Measurements from ENCODE around the gene MCM6. TPM values are rescaled to one million over a fixed set of nuclear protein-coding genes. Genes with fewer than 3 reads are reported as not detected.

The MCM6 gene
- total RNA-seq, 2 experiments from 2014 or later: 31.5 to 34.4 TPM

- no peak overlapping the region for H3K27ac ChIP-seq (ENCODE audit: low read depth in 1 of 2, low read length in 2 of 2)
These were observed 58.3 kb downstream of the MCM6 start for GRCh38 chr2:135817951-135818350.

GRCh38 chr2:135817466-135817865, 58.8 kb downstream of the MCM6 start:
- H3K4me1 ChIP-seq (ENCODE audit: insufficient read depth, low read length): peaks cover 20% of the 10 kb centered on the region
- Mint-ChIP-seq H3K36me3 (ENCODE audit: low read depth) (no peaks in the 10 kb centered on the region), H3K4me3 (no peak overlapping the region), H3K27ac (no peak overlapping the region), H3K4me1 (ENCODE audit: low read depth) (peaks cover 16% of the 10 kb centered on the region), H3K27me3 (no peaks in the 10 kb centered on the region), H3K9me3 (peaks cover 2% of the 10 kb centered on the region)
- ATAC-seq (ENCODE audit: poor library complexity) (no peak), DNase-seq (no peak)
- no peaks in the 10 kb centered on the region for H3K27me3 ChIP-seq (ENCODE audit: control insufficient read depth in 1 of 2, insufficient read depth in 2 of 2, low read length in 2 of 2)
- H3K9me3 ChIP-seq (ENCODE audit: control insufficient read depth in 1 of 2, insufficient read depth in 1 of 2, low read length in 2 of 2): peaks cover 0 to under 1% of the 10 kb centered on the region in 2 experiments
- CTCF ChIA-PET: no interaction called here
- TF ChIP-seq CTCF (IDR thresholded peaks at IDR 0.05): no peak
- H3K4me3 ChIP-seq (ENCODE audit: low read length): no peak overlapping the region
- intact Hi-C loops (cut with DNase I, micrococcal nuclease): no loop called here
- no peaks in the 10 kb centered on the region for H3K36me3 ChIP-seq (ENCODE audit: insufficient read depth, low read length)
- H3K27ac ChIP-seq (ENCODE audit: low read depth in 1 of 2, low read length in 2 of 2): no peak overlapping the region
- POLR2A ChIA-PET: no interaction called here

More at GRCh38 chr2:135817951-135818350, 58.3 kb downstream of the MCM6 start:
- Mint-ChIP-seq H3K27me3 (no peaks in the 10 kb centered on the region), H3K27ac (no peak overlapping the region), H3K4me1 (ENCODE audit: low read depth) (peaks cover 16% of the 10 kb centered on the region), H3K9me3 (peaks cover 4% of the 10 kb centered on the region), H3K36me3 (ENCODE audit: low read depth) (no peaks in the 10 kb centered on the region), H3K4me3 (no peak overlapping the region)
- ATAC-seq (ENCODE audit: poor library complexity): no peak
- CTCF ChIA-PET: no interaction called here
- no peak for TF ChIP-seq CTCF (IDR thresholded peaks at IDR 0.05)
- H3K27me3 ChIP-seq (ENCODE audit: control insufficient read depth in 1 of 2, insufficient read depth in 2 of 2, low read length in 2 of 2): no peaks in the 10 kb centered on the region
- POLR2A ChIA-PET: no interaction called here
- no peak for DNase-seq
- intact Hi-C loops (cut with DNase I, micrococcal nuclease): no loop called here
- peaks cover 20% of the 10 kb centered on the region for H3K4me1 ChIP-seq (ENCODE audit: insufficient read depth, low read length)
- H3K4me3 ChIP-seq (ENCODE audit: low read length): no peak overlapping the region
- no peaks in the 10 kb centered on the region for H3K36me3 ChIP-seq (ENCODE audit: insufficient read depth, low read length)
- H3K9me3 ChIP-seq (ENCODE audit: control insufficient read depth in 1 of 2, insufficient read depth in 1 of 2, low read length in 2 of 2): peaks cover 5% of the 10 kb centered on the region in 2 experiments

- no peak overlapping the region for H3K4me3 ChIP-seq (ENCODE audit: low read length)
- intact Hi-C loops (cut with DNase I, micrococcal nuclease): no loop called here
- TF ChIP-seq CTCF (IDR thresholded peaks at IDR 0.05): no peak
- peaks cover 7% of the 10 kb centered on the region for H3K4me1 Mint-ChIP-seq (ENCODE audit: low read depth)
- no peak for ATAC-seq (ENCODE audit: poor library complexity)
- no peak for DNase-seq
- no peaks in the 10 kb centered on the region for H3K36me3 Mint-ChIP-seq (ENCODE audit: low read depth)
- H3K27me3 Mint-ChIP-seq: no peaks in the 10 kb centered on the region
- no peaks in the 10 kb centered on the region for H3K9me3 ChIP-seq (ENCODE audit: control insufficient read depth in 1 of 2, insufficient read depth in 1 of 2, low read length in 2 of 2)
- no peaks in the 10 kb centered on the region for H3K27me3 ChIP-seq (ENCODE audit: control insufficient read depth in 1 of 2, insufficient read depth in 2 of 2, low read length in 2 of 2)
- H3K27ac Mint-ChIP-seq: no peak overlapping the region
- H3K4me1 ChIP-seq (ENCODE audit: insufficient read depth, low read length): peaks cover 11% of the 10 kb centered on the region
- no peak overlapping the region for H3K27ac ChIP-seq (ENCODE audit: low read depth in 1 of 2, low read length in 2 of 2)
- CTCF ChIA-PET: no interaction called here
- H3K4me3 Mint-ChIP-seq: no peak overlapping the region
- no peaks in the 10 kb centered on the region for H3K36me3 ChIP-seq (ENCODE audit: insufficient read depth, low read length)
- POLR2A ChIA-PET: no interaction called here
- peaks cover 3% of the 10 kb centered on the region for H3K9me3 Mint-ChIP-seq
These were observed 61.0 kb downstream of the MCM6 start for GRCh38 chr2:135815269-135815668.
